ENCODE data around the gene MSMP.

DNA sequence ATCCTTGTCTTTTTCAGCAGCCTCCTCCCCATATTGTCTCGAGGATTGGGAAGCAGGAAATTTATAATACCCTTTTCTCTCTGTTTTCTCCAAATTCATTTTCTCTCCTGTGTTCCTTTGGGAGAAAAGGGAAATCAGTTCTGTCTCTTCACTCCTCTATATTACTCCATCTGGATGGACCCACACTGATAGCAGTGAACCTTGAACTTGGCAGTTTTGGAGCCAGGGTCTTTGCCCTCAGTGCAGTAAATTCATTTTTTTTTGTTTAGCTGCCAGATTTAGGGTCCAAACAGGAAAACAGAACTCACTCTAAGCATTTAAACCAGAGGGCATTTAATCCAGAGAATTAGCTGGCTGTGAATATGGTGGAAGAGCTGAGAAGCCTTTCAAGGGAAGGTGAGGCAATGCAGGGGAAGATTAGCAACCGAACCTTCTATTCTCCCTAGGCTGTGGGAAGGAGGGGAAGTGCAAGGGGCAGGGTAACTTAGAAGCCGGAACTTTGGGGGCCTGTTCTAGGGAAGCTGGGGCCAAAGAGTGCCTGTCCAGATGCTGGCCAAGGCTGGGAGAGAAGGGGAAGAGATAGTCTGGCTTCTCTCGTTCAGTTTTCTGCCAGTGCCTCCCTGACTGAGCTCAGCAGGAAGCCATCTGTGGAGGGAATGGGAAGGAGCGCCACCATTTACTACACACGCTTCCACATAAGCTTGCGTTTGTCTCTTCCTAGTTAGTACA lies 21.0 kb upstream of the MSMP start:
- TF ChIP-seq POLR2AphosphoS5 (IDR thresholded peaks at IDR 0.05; ENCODE audit: low read depth): no peak
- TF ChIP-seq, protein P1, sequence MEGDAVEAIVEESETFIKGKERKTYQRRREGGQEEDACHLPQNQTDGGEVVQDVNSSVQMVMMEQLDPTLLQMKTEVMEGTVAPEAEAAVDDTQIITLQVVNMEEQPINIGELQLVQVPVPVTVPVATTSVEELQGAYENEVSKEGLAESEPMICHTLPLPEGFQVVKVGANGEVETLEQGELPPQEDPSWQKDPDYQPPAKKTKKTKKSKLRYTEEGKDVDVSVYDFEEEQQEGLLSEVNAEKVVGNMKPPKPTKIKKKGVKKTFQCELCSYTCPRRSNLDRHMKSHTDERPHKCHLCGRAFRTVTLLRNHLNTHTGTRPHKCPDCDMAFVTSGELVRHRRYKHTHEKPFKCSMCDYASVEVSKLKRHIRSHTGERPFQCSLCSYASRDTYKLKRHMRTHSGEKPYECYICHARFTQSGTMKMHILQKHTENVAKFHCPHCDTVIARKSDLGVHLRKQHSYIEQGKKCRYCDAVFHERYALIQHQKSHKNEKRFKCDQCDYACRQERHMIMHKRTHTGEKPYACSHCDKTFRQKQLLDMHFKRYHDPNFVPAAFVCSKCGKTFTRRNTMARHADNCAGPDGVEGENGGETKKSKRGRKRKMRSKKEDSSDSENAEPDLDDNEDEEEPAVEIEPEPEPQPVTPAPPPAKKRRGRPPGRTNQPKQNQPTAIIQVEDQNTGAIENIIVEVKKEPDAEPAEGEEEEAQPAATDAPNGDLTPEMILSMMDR (IDR thresholded peaks at IDR 0.05; ENCODE audit: insufficient read depth, low read length): no peak
